ENCODE results near the gene CBR4.
"Not testable (repeated sequence)": the region's sequence is repeated elsewhere in the genome, so short reads cannot be mapped to it uniquely, and the experiment has no call there.

The CBR4 gene

GRCh38 chr4:168992952-168993482 lies 17.0 kb downstream of the CBR4 start:
- DNase-seq, result not testable (repeated sequence)

GRCh38 chr4:168981942-168982341 lies 28.1 kb downstream of the CBR4 start:
- no peak for DNase-seq

- DNase-seq, result no peak
These were observed 28.6 kb downstream of the CBR4 start for GRCh38 chr4:168981460-168981859.

GRCh38 chr4:168979338-168979737 lies 30.7 kb downstream of the CBR4 start:
- no peak for DNase-seq

- no peak for DNase-seq
These were observed 31.9 kb downstream of the CBR4 start for GRCh38 chr4:168978001-168978700.

GRCh38 chr4:168972596-168972995 lies 37.5 kb downstream of the CBR4 start:
- DNase-seq, result no peak

GRCh38 chr4:168960716-168961115 lies 49.3 kb downstream of the CBR4 start:
- DNase-seq, result no peak

- DNase-seq, result no peak
These were observed 54.4 kb downstream of the CBR4 start for GRCh38 chr4:168955674-168956073.

GRCh38 chr4:168952821-168953246 lies 57.2 kb downstream of the CBR4 start:
- not testable (repeated sequence) for DNase-seq

GRCh38 chr4:168945291-168945690 lies 64.8 kb downstream of the CBR4 start:
- no peak for DNase-seq

GRCh38 chr4:168942985-168943384 lies 67.1 kb downstream of the CBR4 start:
- DNase-seq, result no peak

Data from cortex of kidney (tissue), 1 donor.